Ovary (tissue), 9 donors: ENCODE results near the gene APOC3. TPM values are rescaled to one million over a fixed set of nuclear protein-coding genes. Genes with fewer than 3 reads are reported as not detected.

Experiments used
- DNase-seq, 5 donors: peaks; one replicate each; pipeline ENCODE4 v3.0.0-alpha.2; 2019 to 2020
- H3K27ac ChIP-seq, 2 donors: fragments of 200-600 bp; one replicate each; pipeline versions ENCODE4 v1.5.1 to v1.8.0; 2019 to 2022
- H3K27me3 ChIP-seq: fragments of 200-600 bp; one replicate; pipeline ENCODE4 v1.8.0; 2022
- H3K36me3 ChIP-seq: fragments of 200-600 bp; sonication (generic); one replicate; pipeline ENCODE4 v1.5.1; 2019
- H3K4me1 ChIP-seq: one replicate; pipeline ENCODE4 v1.8.1; 2013; ENCODE audit warnings: mild to moderate bottlenecking, moderate library complexity; ENCODE audit not compliant: insufficient read depth
- H3K4me3 ChIP-seq: fragments of 200-600 bp; sonication (generic); one replicate; pipeline ENCODE4 v1.5.1; 2017
- H3K9me3 ChIP-seq, 2 donors: fragments of 200-600 bp in 1 of 2; sonication (generic) in 1 of 2; one replicate each; pipeline versions ENCODE4 v1.5.1 to v1.8.1; 2013 to 2019; ENCODE audit warnings: mild to moderate bottlenecking in 1 of 2, moderate library complexity in 1 of 2
- CTCF ChIP-seq, 3 donors: fragments of 450-650 bp in 2 of 3; fragments of 200-600 bp in 1 of 3; IDR thresholded peaks; one replicate each; pipeline versions ENCODE4 v1.5.1 to v1.8.0; 2016 to 2022; ENCODE audit warnings: antibody characterized with exemption in 3 of 3, mild to moderate bottlenecking in 1 of 3
- EP300 ChIP-seq: sonication (generic); formaldehyde crosslinking; IDR thresholded peaks from one replicate; pipeline ENCODE4 v1.6.1; 2017; ENCODE audit warnings: antibody characterized with exemption
- POLR2A ChIP-seq: fragments of 450-650 bp; IDR thresholded peaks from one replicate; pipeline ENCODE4 v1.6.1; 2017; ENCODE audit warnings: antibody characterized with exemption, mild to moderate bottlenecking, moderate library complexity
- WGBS, 3 donors: extraction: QIAGEN DNeasy Blood & Tissue Kit in 1 of 3; methylation state at CpG; one replicate each; pipeline versions ENCODE4 v1.1.5 to v1.1.7; 2013 to 2017; 5-methylcytosine and 5-hydroxymethylcytosine counted together
- intact Hi-C, 4 donors: fragments of 100-400 bp; cut with DNase I; formaldehyde crosslinking; loops; one replicate each; pipeline versions ENCODE4 v1.11.0 to v1.15.1; 2022 to 2023
- polyA plus RNA-seq, 2 donors: library from polyadenylated mRNA; stranded (reverse); fragments of 200-250 nt in 1 of 2; fragments of 350-450 nt in 1 of 2; fragmentation: Illumina TruSeq in 1 of 2; extraction: RNeasy Lipid Tissue Mini Kit (QIAGEN cat#74804) in 1 of 2; gene quantifications; one replicate each; pipeline ENCODE4 v1.2.3, GENCODE V29; 2013 to 2014
- total RNA-seq, 7 donors: library from RNA; depleted of rRNA in 2 of 7; stranded (reverse); fragments of >200 nt in 2 of 7; fragmentation: NEBNext Ultra II Directional in 3 of 7; extraction: Animal tissue kit (Norgen Biotek cat#: 25700) in 3 of 7; gene quantifications; one replicate each; pipeline versions ENCODE4 v1.1.0 to v1.2.4, GENCODE V29; 2016 to 2023
- donor health status: DM: no; HTN: no; CAD: no; lungs with moderate emphysema.
- donor health status: DM: no; HTN: no; CAD: no.
- donor health status: Bipolar disorder and iron deficiency.
- donor health status: DM: yes; HTN: yes; CAD: no.
- donor health status: DM: no; HTN: no; CAD: no.
- donor health status: DM: yes; HTN: yes; CAD: no.

Gene APOC3
- total and polyA plus RNA-seq, 9 donors: 2.7 to 18.0 (median 4.3) TPM; not detected in 6

- no peaks in the 10 kb centered on the region for H3K36me3 ChIP-seq
- DNase-seq: no peak
- peak overlapping the region; percentile 27 to 41 for H3K27ac ChIP-seq
- peak overlapping the region; percentile 82 for H3K4me3 ChIP-seq
- H3K9me3 ChIP-seq: no peaks in the 10 kb centered on the region
- peaks cover 9% of the 10 kb centered on the region for H3K4me1 ChIP-seq
- intact Hi-C loops: no loop called here
- WGBS, 3 donors: 0 to 1% (median 1%) methylated on average over 15 of the region's 15 CpGs
- no peak for TF ChIP-seq POLR2A
- TF ChIP-seq CTCF (IDR thresholded peaks at IDR 0.05): no peak
- no peak for TF ChIP-seq EP300
- H3K27me3 ChIP-seq: no peaks in the 10 kb centered on the region
Observed at GRCh38 chr11:116787436-116787785, 42.3 kb upstream of the APOC3 start.

GRCh38 chr11:116787786-116788486 lies 41.8 kb upstream of the APOC3 start, which contains the start of gene ZPR1:
Gene ZPR1 (minus strand): TSS chr11:116788023. CDS start chr11:116787990, 33 bp downstream.
- intact Hi-C loops: no loop called here
- peak; percentile 78 to 89 (median 81) for DNase-seq
- Histone ChIP-seq H3K27me3 (no peaks in the 10 kb centered on the region), H3K4me1 (peaks cover 9% of the 10 kb centered on the region), H3K4me3 (peak within 1 kb of the TSS; percentile 82), H3K27ac (peak within 1 kb of the TSS; percentile 27 to 41), H3K36me3 (no peaks in the 10 kb centered on the region), H3K9me3 (no peaks in the 10 kb centered on the region)
- TF ChIP-seq EP300: no peak
- peak; percentile 59 for TF ChIP-seq POLR2A
- TF ChIP-seq CTCF (IDR thresholded peaks at IDR 0.05): peak in 1 of 3 donors; percentile 15
- 0 to 1% (median 1%) methylated on average over 45 to 56 of the region's 56 CpGs for WGBS, 3 donors

- no peaks in the 10 kb centered on the region for H3K9me3 ChIP-seq
- no peaks in the 10 kb centered on the region for H3K27me3 ChIP-seq
- H3K27ac ChIP-seq: no peak overlapping the region
- WGBS, 3 donors: 48 to 60% (median 60%) methylated on average over 4 of the region's 4 CpGs
- TF ChIP-seq CTCF (IDR thresholded peaks at IDR 0.05): no peak
- H3K4me3 ChIP-seq: peak overlapping the region; percentile 82
- peaks cover 9% of the 10 kb centered on the region for H3K4me1 ChIP-seq
- intact Hi-C loops: no loop called here
- no peaks in the 10 kb centered on the region for H3K36me3 ChIP-seq
- DNase-seq: no peak
Observed at GRCh38 chr11:116788534-116788933, 41.2 kb upstream of the APOC3 start.

GRCh38 chr11:116788975-116789374 lies 40.7 kb upstream of the APOC3 start:
- intact Hi-C loops: no loop called here
- H3K27ac ChIP-seq: no peak overlapping the region
- H3K9me3 ChIP-seq: no peaks in the 10 kb centered on the region
- H3K36me3 ChIP-seq: no peaks in the 10 kb centered on the region
- no peak overlapping the region for H3K4me3 ChIP-seq
- H3K4me1 ChIP-seq: peaks cover 9% of the 10 kb centered on the region
- DNase-seq: no peak
- 78 to 88% (median 83%) methylated on average over 4 of the region's 4 CpGs for WGBS, 3 donors
- TF ChIP-seq POLR2A: no peak
- TF ChIP-seq CTCF (IDR thresholded peaks at IDR 0.05): no peak
- no peak for TF ChIP-seq EP300
- H3K27me3 ChIP-seq: no peaks in the 10 kb centered on the region
